HEK293 (cell line): ENCODE measurements around the gene FOXRED2.

Experiments used
- ELK4 ChIP-seq: IDR thresholded peaks from 2 replicates; pipeline ENCODE4 v1.6.1; 2011; ENCODE audit warnings: mild to moderate bottlenecking, low read depth, low read length, borderline replicate concordance
- GLIS2 ChIP-seq: fragments of 450-650 bp; formaldehyde crosslinking; IDR thresholded peaks from 2 replicates; pipeline ENCODE4 v1.5.1; 2016; ENCODE audit warnings: missing biosample characterization, missing genetic modification characterization
- HIC1 ChIP-seq: fragments of 450-650 bp; formaldehyde crosslinking; IDR thresholded peaks from 2 replicates; pipeline ENCODE4 v1.5.1; 2016; ENCODE audit warnings: missing biosample characterization, missing genetic modification characterization
- KLF10 ChIP-seq: fragments of 450-650 bp; IDR thresholded peaks from 2 replicates; pipeline ENCODE4 v1.5.1; 2018; ENCODE audit warnings: missing biosample characterization, mild to moderate bottlenecking, missing genetic modification characterization
- KLF17 ChIP-seq: fragments of 450-650 bp; formaldehyde crosslinking; IDR thresholded peaks from 2 replicates; pipeline ENCODE4 v1.5.1; 2016; ENCODE audit warnings: missing biosample characterization, missing genetic modification characterization
- KLF7 ChIP-seq: fragments of 450-650 bp; formaldehyde crosslinking; IDR thresholded peaks from 2 replicates; pipeline ENCODE4 v1.5.1; 2016; ENCODE audit warnings: missing biosample characterization, missing genetic modification characterization, borderline replicate concordance
- PRDM6 ChIP-seq: fragments of 450-650 bp; formaldehyde crosslinking; IDR thresholded peaks from 2 replicates; pipeline ENCODE4 v1.5.1; 2017; ENCODE audit warnings: missing biosample characterization, missing genetic modification characterization
- SP7 ChIP-seq: fragments of 450-650 bp; formaldehyde crosslinking; IDR thresholded peaks from 2 replicates; pipeline ENCODE4 v1.5.1; 2016; ENCODE audit warnings: missing biosample characterization, missing genetic modification characterization
- ZBTB49 ChIP-seq: fragments of 450-650 bp; formaldehyde crosslinking; IDR thresholded peaks from 2 replicates; pipeline ENCODE4 v1.5.1; 2016; ENCODE audit warnings: missing biosample characterization, missing genetic modification characterization, low read depth
- ZFHX2 ChIP-seq: fragments of 450-650 bp; formaldehyde crosslinking; conservative IDR thresholded peaks from 2 replicates; pipeline ENCODE4 v1.5.1; 2016; ENCODE audit warnings: missing biosample characterization, missing genetic modification characterization
- ZFP69B ChIP-seq: fragments of 450-650 bp; formaldehyde crosslinking; IDR thresholded peaks from 2 replicates; pipeline ENCODE4 v1.5.1; 2016; ENCODE audit warnings: missing biosample characterization, missing genetic modification characterization
- ZNF157 ChIP-seq: fragments of 450-650 bp; formaldehyde crosslinking; IDR thresholded peaks from 2 replicates; pipeline ENCODE4 v1.5.1; 2016; ENCODE audit warnings: missing biosample characterization, missing genetic modification characterization
- ZNF18 ChIP-seq: fragments of 450-650 bp; formaldehyde crosslinking; IDR thresholded peaks from 2 replicates; pipeline ENCODE4 v1.5.1; 2016; ENCODE audit warnings: missing biosample characterization, missing genetic modification characterization
- ZNF37A ChIP-seq: fragments of 450-650 bp; IDR thresholded peaks from 2 replicates; pipeline ENCODE4 v1.5.1; 2018; ENCODE audit warnings: missing biosample characterization, missing genetic modification characterization
- ZNF558 ChIP-seq: fragments of 450-650 bp; formaldehyde crosslinking; IDR thresholded peaks from 2 replicates; pipeline ENCODE4 v1.5.1; 2016; ENCODE audit warnings: missing biosample characterization, missing genetic modification characterization
- ZNF621 ChIP-seq: fragments of 450-650 bp; formaldehyde crosslinking; IDR thresholded peaks from 2 replicates; pipeline ENCODE4 v1.5.1; 2017; ENCODE audit warnings: missing biosample characterization, missing genetic modification characterization
- ZNF747 ChIP-seq: fragments of 450-650 bp; formaldehyde crosslinking; IDR thresholded peaks from 2 replicates; pipeline ENCODE4 v1.5.1; 2016; ENCODE audit warnings: missing biosample characterization, missing genetic modification characterization
- ZNF843 ChIP-seq: fragments of 450-650 bp; formaldehyde crosslinking; IDR thresholded peaks from 2 replicates; pipeline ENCODE4 v1.5.1; 2016; ENCODE audit warnings: missing biosample characterization, missing genetic modification characterization

Gene FOXRED2

GRCh38 chr22:36465232-36466021 is 41.4 kb downstream of the FOXRED2 start (continued):
- TF ChIP-seq ZNF37A (tag by site-specific recombination): no peak
- peak; percentile 70 for TF ChIP-seq KLF10 (tag by site-specific recombination)
- TF ChIP-seq ZNF157: no peak
- no peak for TF ChIP-seq KLF7 (tag by site-specific recombination)
- no peak for TF ChIP-seq ZNF747 (tag by site-specific recombination)
- peak; percentile 89 for TF ChIP-seq GLIS2
- no peak for TF ChIP-seq ZBTB49
- TF ChIP-seq PRDM6 (tag by site-specific recombination): no peak
- no peak for TF ChIP-seq ZNF621 (tag by site-specific recombination)
- no peak for TF ChIP-seq ZNF18
- 0 out of 2 replicates have a peak, but pooled peaks have one; percentile 9 for TF ChIP-seq ZNF558 (tag by site-specific recombination)
- peak; percentile 73 for TF ChIP-seq SP7 (tag by site-specific recombination)
- TF ChIP-seq ZNF843: no peak
- TF ChIP-seq ELK4: no peak
- peak; percentile 55 for TF ChIP-seq ZFHX2 (tag by site-specific recombination)
- TF ChIP-seq KLF17 (tag by site-specific recombination): peak; percentile 97
- peak; percentile 92 for TF ChIP-seq HIC1 (tag by site-specific recombination)
- peak; percentile 91 for TF ChIP-seq ZFP69B (tag by site-specific recombination)
